Pancreas (tissue), 10 donors: ENCODE results near the gene ID4. TPM values are rescaled to one million over a fixed set of nuclear protein-coding genes. Genes with fewer than 3 reads are reported as not detected.
"Not testable (repeated sequence)": the region's sequence is repeated elsewhere in the genome, so short reads cannot be mapped to it uniquely, and the experiment has no call there.

ENCODE experiments used
- ATAC-seq, 4 donors: fragments of 200-7000 bp; cut with Tn5 transposase; one replicate each; pipeline versions ENCODE4 v1.8.0 to v1.9.1; 2020; ENCODE audit warnings: mild to moderate bottlenecking in 4 of 4, moderate library complexity in 4 of 4
- DNase-seq, 6 donors: peaks; one replicate each; pipeline ENCODE4 v3.0.0-alpha.2; 2020
- FAIRE-seq: peaks from 2 replicates; lab custom pipeline; 2012; peaks lifted over from hg19 to GRCh38; lab: Jason Lieb, UNC
- H3K27ac ChIP-seq, 4 donors: fragments of 200-600 bp; sonication (generic); 1 replicate in 3 of 4; 2 replicates in 1 of 4; pipeline versions ENCODE4 v1.5.0 to v1.8.0; 2020
- H3K27me3 ChIP-seq, 4 donors: fragments of 200-600 bp; one replicate each; pipeline ENCODE4 v1.8.0; 2021
- H3K36me3 ChIP-seq, 3 donors: fragments of 200-600 bp; sonication (generic) in 1 of 3; one replicate each; pipeline versions ENCODE4 v1.5.0 to v1.8.0; 2020 to 2021
- H3K4me1 ChIP-seq, 3 donors: fragments of 200-600 bp; one replicate each; pipeline ENCODE4 v1.8.0; 2021
- H3K4me3 ChIP-seq, 4 donors: fragments of 200-600 bp; sonication (generic) in 2 of 4; one replicate each; pipeline versions ENCODE4 v1.5.0 to v1.8.0; 2020 to 2021
- H3K9me3 ChIP-seq, 4 donors: fragments of 200-600 bp; one replicate each; pipeline ENCODE4 v1.8.0; 2021
- CTCF ChIP-seq, 4 donors: fragments of 200-600 bp; sonication (generic) in 3 of 4; IDR thresholded peaks; one replicate each; pipeline versions ENCODE4 v1.5.0 to v1.8.0; 2021; ENCODE audit warnings: antibody characterized with exemption in 4 of 4
- WGBS, 2 donors: extraction: QIAGEN DNeasy Blood & Tissue Kit; methylation state at CpG; one replicate each; pipeline ENCODE4 v1.1.7; 2013; 5-methylcytosine and 5-hydroxymethylcytosine counted together
- intact Hi-C, 3 donors: fragments of 100-400 bp; cut with DNase I; formaldehyde crosslinking; loops; one replicate each; pipeline versions ENCODE4 v1.11.1 to v1.14.2; 2022
- polyA plus RNA-seq, 2 donors: library from polyadenylated mRNA; stranded (reverse); fragments of 200-250 nt; gene quantifications; one replicate each; pipeline ENCODE4 v1.2.3, GENCODE V29; 2013
- total RNA-seq, 6 donors: library from RNA; stranded (reverse); fragmentation: NEBNext Ultra II Directional in 4 of 6; extraction: Animal tissue kit (Norgen Biotek cat#: 25700) in 4 of 6; gene quantifications; one replicate each; pipeline versions ENCODE4 v1.2.1 to v1.2.4, GENCODE V29; 2021 to 2023
- donor health status: healthy with polysubstance abuse.
- donor health status: DM: no; HTN: no; CAD: no; lungs with moderate emphysema.
- donor health status: DM: no; HTN: no; CAD: no.
- donor health status: control.
- donor health status: control.
- donor health status: Bipolar disorder and iron deficiency.
- donor health status: DM: yes; HTN: yes; CAD: no.
- donor health status: DM: no; HTN: no; CAD: no.
- donor health status: DM: no; HTN: no; CAD: no.
- donor health status: DM: yes; HTN: yes; CAD: no.

Gene ID4
- total and polyA plus RNA-seq, 8 donors, result 11.8 to 23.0 (median 16.8) TPM

- Histone ChIP-seq H3K4me3 (no peak overlapping the region), H3K9me3 (no peaks in the 10 kb centered on the region), H3K4me1 (no peaks in the 10 kb centered on the region), H3K27ac (no peak overlapping the region), H3K27me3 (no peaks in the 10 kb centered on the region), H3K36me3 (no peaks in the 10 kb centered on the region)
- peak in 1 of 4 donors; percentile 7 for TF ChIP-seq CTCF (IDR thresholded peaks at IDR 0.05)
- FAIRE-seq (no peak), ATAC-seq (no peak), DNase-seq (no peak)
- intact Hi-C loops, result loop anchor here in 2 of 3 donors (10.0 kb wide), 2 partner anchors 837 to 1247 kb away; no protein-coding TSS in a partner anchor
- WGBS, 2 donors, result 81% methylated on average over 2 of the region's 2 CpGs
These were observed 14.9 kb downstream of the ID4 start for GRCh38 chr6:19852090-19852457.

- WGBS, 2 donors, result 51 to 65% methylated on average over 6 of the region's 6 CpGs
- no peak for FAIRE-seq
- Histone ChIP-seq H3K4me3 (no peak overlapping the region), H3K36me3 (no peaks in the 10 kb centered on the region), H3K27ac (no peak overlapping the region), H3K9me3 (no peaks in the 10 kb centered on the region), H3K4me1 (no peaks in the 10 kb centered on the region), H3K27me3 (no peaks in the 10 kb centered on the region)
- TF ChIP-seq CTCF (IDR thresholded peaks at IDR 0.05), result no peak
- ATAC-seq, result no peak
- no peak for DNase-seq
- intact Hi-C loops, result loop anchor here in 2 of 3 donors (10.0 kb wide), 2 partner anchors 838 to 1248 kb away; no protein-coding TSS in a partner anchor
These were observed 15.8 kb downstream of the ID4 start for GRCh38 chr6:19852927-19853326.

DNA sequence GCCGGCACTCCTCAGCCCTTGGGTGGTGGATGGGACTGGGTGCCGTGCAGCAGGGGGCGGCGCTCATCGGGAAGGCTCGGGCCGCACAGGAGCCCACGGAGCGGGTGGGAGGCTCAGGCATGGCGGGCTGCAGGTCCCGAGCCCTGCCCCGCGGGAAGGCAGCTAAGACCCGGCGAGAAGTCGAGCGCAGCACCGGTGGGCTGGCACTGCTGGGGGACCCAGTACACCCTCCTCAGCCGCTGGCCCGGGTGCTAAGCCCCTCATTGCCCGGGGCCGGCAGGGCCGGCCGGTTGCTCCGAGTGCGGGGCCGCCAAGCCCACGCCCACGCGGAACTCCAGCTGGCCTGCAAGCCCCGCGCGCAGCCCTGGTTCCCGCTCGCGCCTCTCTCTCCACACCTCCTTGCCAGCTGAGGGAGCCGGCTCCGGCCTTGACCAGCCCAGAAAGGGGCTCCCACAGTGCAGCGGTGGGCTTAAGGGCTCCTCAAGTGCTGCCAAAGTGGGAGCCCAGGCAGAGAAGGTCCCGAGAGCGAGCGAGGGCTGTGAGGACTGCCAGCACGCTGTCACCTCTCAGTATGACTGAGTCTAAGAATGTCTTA, 17.3 kb downstream of the ID4 start:
- not testable (repeated sequence) for H3K4me1 ChIP-seq, H3K27ac ChIP-seq, H3K36me3 ChIP-seq, H3K27me3 ChIP-seq, ATAC-seq, H3K9me3 ChIP-seq, H3K4me3 ChIP-seq, FAIRE-seq
- 95% methylated on average over 33 to 43 of the region's 43 CpGs for WGBS, 2 donors
- intact Hi-C loops, result loop anchor here in 2 of 3 donors (10.0 kb wide), 2 partner anchors 840 to 1250 kb away; no protein-coding TSS in a partner anchor
- DNase-seq, result peak in 1 of 6 donors; percentile 57

DNA sequence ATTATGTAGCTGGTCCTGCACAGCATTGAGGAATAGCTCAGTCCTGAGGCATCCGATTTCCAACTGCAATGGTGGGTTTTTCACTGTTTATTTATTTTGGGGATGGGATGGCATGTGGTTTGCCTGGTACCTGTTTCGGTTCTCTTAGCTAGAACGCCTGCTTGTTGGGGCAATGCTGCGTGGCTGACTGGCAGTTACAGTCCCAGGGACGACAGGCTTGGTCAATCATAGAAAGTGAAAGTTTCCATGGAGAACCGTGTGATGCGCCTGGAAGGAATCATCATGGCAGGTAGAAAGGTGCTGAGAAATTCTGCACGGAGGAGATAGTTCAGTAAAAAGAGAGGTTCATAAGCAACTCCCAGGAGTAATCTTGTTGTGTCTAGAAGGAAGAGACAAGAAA, 18.4 kb downstream of the ID4 start:
- DNase-seq, result no peak
- Histone ChIP-seq H3K27me3 (no peaks in the 10 kb centered on the region), H3K27ac (no peak overlapping the region), H3K36me3 (no peaks in the 10 kb centered on the region), H3K4me3 (no peak overlapping the region), H3K9me3 (no peaks in the 10 kb centered on the region), H3K4me1 (peaks cover 0 to 9% (median 0%) of the 10 kb centered on the region in 3 donors)
- ATAC-seq, result no peak
- FAIRE-seq, result no peak
- intact Hi-C loops, result loop anchor here in 2 of 3 donors (10.0 kb wide), 2 partner anchors 841 to 1251 kb away; no protein-coding TSS in a partner anchor
- 85 to 92% methylated on average over 8 of the region's 8 CpGs for WGBS, 2 donors
- no peak for TF ChIP-seq CTCF (IDR thresholded peaks at IDR 0.05)

GRCh38 chr6:19857139-19857538, 20.0 kb downstream of the ID4 start:
- Histone ChIP-seq H3K4me1 (peaks cover 0 to 14% (median 0%) of the 10 kb centered on the region in 3 donors), H3K9me3 (no peaks in the 10 kb centered on the region), H3K36me3 (no peaks in the 10 kb centered on the region), H3K27ac (no peak overlapping the region), H3K27me3 (no peaks in the 10 kb centered on the region), H3K4me3 (no peak overlapping the region)
- FAIRE-seq (no peak), DNase-seq (no peak), ATAC-seq (no peak)
- WGBS, 2 donors, result 90 to 96% methylated on average over 3 of the region's 3 CpGs
- no peak for TF ChIP-seq CTCF (IDR thresholded peaks at IDR 0.05)
- intact Hi-C loops, result loop anchor here in 2 of 3 donors (10.0 kb wide), 2 partner anchors 842 to 1252 kb away; no protein-coding TSS in a partner anchor
